Activated CD8-positive, alpha-beta memory T cell treated with anti-CD3 and anti-CD28 coated beads, Interleukin-2, amount 50 U/mL, for 4 hours (primary cell): ENCODE results near the gene DROSHA.
"Not testable (repeated sequence)": the region's sequence is repeated elsewhere in the genome, so short reads cannot be mapped to it uniquely, and the experiment has no call there.

Experiments
- DNase-seq: peaks from one replicate; pipeline ENCODE4 v3.0.0-alpha.2; 2020

DROSHA gene

DNA sequence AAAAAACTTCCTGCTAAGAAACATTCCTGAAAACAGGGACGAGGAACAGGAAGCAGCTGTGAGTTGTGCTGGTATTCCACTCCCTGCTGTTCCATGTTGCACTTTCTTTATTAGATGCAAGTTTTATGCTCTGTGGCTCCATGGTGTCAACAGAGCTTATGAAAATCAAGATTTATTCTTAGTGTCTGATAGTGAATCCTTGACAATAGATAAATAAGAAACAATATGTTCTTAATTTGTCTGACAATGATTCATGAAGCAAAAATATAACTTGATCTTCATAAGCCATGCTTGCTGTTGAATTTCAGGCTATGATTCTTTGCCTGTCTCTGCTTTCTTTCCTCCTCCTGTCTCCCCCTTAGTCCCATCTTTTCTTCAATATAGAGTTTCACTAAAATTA lies 119.6 kb downstream of the DROSHA start:
- no peak for DNase-seq

DNA sequence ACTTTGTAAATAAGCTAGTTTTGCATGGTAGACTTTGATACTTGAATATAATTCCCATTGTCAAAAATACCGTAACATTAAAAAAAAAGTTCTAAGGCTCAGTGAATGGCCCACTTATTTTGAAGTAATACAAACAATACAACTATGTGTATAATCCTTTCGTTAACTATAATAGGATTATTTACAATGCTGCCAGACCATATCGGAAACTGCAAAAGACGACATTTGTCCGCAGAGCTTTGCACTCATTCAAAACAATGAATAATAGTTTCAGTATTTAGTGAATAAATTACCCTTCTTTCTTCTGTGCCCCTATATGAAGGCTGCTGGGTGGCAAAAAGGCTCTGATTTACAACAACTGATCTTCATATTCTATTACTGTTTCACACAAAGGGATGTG lies 121.8 kb downstream of the DROSHA start:
- no peak for DNase-seq

DNA sequence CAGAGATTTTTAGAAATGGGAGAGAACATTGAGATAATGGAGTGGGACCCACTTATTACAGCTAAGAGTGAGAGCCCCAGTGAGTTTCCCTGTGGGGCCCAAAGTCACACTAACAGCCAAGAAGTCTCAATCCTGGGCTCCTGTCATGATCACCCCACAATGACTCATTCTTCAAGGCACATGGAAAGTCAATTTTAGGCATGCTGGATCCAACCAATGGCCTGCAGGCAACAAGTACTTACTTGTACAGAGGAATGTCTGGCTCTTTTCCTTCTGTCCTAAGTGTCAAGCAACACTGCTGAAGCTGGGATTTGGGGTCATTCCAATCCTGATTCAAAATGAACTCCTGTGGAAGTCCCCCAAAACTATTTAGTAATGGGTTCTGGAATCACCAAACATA lies 123.1 kb downstream of the DROSHA start:
- no peak for DNase-seq

DNA sequence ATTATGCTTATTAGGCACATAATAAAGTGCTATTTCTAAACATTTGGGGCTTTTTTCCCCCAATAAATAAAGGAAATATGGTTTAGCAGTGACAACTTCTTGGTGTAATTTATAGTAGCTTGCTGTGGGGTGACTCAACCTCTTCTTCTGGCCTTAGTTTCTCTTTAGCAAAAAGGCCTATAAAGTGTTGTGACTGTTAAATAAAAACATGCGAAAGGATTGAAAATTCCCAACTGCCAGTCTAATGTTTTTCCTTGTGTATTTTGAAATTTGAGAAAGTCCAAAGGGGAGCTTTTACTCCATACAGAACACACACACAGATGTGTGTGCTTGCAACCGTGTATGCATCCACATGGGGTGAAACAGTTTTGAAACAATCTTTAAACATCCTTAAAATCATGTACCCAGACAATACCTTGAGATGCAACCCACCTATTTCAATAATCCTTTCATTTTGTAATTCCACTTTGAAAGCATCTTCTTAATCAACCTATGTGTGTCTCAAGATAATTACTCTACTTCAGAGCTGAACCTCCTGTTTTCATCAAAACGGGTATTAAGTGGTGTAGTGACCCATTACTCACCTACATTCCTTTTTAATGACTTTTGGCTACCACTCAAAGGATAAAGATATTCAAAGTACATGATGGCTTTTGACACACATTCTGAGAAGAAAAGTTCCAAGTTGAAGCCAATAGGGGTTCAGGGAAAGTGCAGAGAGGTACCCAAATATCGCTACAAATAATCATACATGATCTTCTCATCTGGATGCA lies 123.8 kb downstream of the DROSHA start:
- no peak for DNase-seq

DNA sequence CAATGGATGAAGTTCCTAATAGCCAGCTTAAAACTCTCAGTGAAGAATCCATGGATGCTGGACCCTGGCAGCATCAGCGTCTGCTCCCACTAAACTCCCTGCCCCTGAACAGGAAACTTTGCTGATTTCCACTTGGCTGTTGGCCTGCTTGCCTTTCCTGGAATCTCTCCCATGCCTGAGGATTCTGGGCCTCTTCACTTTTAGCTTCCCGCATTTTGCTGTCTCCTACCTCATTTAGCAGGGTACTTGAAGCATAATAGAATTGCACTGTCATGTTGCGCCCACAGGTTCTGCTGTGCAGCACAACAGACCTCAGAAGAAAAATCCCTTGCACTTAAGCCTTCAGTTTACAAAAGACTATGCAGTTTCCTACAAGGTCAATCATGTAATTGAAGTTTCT lies 127.6 kb downstream of the DROSHA start:
- DNase-seq, result no peak

DNA sequence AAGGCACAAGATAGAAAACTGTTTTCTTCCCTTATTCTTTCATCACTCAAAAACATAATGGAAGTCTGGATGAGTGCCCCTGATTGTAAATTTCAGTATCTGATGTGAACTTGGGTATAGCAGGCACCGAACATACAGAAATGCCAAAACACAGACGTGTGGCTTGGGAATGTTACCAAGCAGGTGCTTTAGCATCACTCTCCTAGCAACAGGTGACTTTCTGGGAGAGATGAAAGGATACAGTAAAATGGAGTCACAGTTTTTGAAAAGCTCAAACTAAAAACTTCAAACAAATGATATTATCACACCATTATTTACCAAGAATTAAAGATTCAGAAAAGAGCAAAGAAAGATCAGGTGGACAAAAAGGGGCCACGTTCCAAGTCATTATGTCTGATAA lies 130.2 kb downstream of the DROSHA start:
- DNase-seq, result no peak

DNA sequence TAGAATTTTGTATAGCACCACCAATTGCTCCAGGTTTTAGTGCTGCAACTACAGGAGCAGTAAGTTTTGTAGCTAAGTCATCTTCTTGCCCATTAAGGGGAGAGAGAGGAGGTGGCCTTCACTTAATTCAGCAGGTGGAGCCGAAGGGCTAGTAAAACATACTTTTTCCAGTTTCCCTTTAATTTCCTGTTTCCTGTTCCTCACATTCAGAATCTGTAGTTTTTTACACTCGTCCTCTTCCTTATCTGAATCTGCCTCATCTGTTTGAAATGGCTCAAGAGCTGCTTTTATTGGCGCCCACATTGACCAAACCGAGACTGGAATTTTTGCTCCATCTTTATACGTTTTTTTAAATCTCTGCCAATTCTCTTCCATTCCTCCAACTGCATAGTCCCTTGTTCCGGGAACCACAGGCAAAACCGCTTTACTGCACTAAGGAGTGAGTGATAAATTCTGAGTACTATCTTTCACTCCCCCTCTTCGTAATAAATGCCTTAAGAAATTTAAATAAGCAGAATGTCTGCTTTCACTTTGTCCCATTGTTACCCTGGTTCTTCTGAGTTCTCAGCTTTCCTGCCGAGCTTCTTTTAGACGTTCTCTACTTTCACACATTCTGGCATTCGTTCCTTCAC lies 133.9 kb downstream of the DROSHA start:
- DNase-seq, result no peak

DNA sequence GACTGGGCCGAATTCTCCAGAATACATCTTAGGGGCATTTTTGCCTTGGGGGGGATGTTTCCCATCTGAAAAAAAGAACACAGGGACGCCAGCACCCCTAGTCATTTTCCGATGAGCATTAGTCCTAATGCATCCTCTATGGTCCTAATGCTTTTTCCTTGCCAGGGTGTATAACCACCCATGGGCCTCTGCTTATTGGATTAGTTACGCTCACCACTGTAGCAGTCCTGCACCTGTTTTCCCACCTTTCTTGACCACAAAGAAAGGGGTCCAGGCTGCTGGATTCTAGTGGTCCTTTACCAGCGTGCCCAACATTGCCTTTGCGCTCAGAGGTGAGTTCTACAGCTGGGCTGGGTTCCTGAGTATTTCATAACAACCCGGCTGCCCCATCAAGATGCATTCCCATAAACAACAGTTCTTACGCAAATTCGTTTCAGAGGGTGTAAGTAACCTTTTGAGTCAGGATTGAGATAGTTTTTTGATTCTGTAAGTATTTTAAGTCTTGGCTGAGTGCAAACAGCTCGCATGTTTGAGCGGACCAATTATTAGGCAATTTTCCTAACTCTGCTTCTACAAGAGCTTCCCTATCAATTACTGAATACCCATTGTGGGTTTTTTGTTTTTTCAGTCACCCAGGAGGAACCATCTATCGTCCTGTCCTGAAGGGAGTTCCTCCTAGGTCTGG lies 135.1 kb downstream of the DROSHA start:
- DNase-seq, result no peak

DNA sequence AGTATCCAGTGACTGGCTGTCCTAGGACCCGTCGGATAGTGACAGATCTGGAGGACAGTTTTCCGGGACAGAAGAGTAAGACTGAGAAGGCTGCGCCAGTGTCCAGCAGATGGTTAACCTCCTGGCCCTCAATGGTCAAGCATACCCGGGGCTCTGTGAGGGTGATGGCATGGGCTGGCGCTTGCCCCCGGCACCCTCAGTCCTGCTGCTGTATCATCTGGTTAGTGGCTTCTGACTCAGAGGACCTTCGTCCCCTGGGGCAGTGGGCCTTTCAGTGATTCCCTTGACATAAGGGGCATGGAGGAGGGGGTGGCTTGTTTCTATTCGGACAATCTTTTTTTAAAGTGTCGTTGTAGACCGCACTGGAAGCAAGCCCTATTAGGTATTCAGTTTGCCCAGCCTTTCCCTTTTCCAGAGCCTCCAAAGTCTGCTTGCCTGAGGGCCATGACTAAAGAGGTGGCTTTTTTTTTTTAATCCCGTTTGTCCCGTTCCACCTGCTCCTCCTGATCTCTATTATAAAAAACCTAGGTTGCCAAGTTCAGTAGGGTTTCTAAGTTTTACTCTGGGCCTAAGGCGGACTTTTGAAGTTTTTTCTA lies 136.3 kb downstream of the DROSHA start:
- not testable (repeated sequence) for DNase-seq

DNA sequence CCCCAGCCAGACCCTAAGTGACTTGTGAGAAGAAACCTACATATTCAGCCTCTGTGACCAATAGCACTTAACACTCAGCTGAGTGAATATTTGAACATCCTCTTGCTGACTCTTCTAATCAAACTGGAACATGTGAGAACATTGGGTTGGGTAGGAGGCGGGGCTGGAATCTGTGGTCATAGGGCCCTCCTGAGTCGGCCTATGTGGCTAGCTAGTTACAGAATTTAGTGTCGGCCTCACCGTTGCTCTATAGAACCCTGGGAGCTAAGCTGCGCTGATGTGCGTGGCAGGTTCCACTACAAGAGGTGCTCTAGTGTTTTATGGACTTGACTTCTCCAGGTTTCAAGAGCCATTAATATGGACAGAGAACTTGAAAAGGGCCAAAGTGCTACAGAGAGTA lies 138.8 kb downstream of the DROSHA start:
- DNase-seq, result no peak

DNA sequence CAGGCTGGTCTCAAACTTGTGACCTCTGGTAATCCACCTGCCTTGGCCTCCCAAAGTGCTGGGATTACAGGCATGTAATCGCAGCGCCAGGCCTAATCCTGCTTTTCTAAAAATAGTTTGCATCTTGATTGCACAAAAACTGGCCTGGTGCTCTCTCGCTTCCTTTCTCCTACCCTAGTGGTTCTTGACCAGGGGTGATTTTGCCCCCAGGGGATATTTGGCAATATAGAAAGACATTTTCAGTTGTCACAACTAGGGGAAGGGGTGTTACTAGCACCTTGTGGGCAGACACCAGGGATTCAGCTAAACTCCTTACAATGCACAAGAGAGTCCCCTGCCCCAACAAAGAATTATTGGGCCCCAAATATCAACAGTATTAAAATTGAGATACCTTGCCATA lies 139.8 kb downstream of the DROSHA start:
- DNase-seq, result no peak

DNA sequence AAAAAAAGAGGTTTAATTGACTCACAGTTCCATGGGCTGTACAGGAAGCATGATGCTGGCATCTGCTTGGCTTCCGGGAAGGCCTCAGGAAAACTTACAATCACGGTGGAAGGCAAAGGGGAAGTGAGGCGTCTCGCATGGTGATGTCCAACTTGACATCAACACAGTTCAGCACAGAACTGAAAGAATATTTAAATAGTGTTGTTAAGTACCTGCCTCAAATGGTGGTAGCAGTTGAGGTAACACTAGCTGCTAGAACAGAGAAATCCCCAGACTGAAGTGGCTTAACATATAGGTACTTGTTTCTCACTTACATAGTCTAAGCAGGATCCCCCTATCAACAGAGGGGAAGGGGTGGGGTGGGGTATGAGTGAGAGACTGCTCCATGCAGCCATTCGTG lies 141.6 kb downstream of the DROSHA start:
- DNase-seq, result no peak

DNA sequence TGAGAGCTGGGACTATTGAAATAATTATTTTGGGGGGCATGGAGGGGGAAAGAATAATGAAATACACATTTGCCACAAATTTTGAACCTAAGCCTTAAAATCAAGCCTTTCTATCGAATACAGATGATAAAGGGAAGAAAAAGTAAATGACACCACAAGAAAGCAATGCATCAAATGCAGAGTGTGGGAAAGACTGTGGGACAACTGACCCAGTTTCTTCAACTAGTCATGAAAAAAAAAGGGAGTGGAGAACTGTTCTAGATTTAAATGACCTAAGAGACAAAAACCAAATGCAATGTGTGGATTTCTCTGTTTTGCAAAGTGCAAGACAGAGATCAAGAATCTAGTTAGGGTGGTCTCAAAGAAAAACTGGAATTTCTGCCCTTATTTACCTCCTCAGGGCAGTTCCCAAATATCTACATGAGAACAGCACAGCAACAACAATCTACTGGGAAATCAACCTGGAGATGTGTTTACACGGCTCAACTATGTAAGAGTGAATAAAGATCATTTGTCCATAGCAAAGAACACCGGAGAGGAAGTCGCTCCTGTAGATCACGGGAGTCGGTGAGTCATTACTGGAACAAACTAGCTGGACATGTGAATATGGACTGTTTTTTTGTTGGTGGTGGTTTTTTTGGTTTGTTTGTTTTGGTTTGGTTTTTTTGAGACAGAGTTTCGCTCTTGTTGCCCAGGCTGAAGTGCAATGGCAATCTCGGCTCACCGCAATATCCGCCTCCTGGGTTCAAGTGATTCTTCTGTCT lies 145.9 kb downstream of the DROSHA start:
- no peak for DNase-seq

DNA sequence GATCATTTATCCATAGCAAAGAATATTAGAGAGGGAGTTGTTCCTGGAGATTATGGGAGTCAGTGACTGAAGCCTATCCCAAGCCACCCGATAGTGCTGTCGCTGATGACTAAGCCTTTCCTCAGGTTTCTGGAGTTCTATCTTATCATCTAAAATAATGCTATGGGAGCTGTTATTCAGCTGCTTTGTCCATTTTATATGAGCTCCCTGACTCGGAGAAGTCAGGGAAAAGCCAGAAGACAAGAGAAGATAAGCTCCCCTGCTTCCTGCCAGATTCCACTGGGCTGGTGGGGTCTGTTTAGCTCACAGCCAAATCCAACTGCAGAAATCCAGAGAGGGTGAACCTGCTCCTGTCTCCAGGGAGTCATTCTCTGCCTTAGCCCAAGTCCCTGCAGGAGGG lies 148.2 kb downstream of the DROSHA start:
- no peak for DNase-seq

DNA sequence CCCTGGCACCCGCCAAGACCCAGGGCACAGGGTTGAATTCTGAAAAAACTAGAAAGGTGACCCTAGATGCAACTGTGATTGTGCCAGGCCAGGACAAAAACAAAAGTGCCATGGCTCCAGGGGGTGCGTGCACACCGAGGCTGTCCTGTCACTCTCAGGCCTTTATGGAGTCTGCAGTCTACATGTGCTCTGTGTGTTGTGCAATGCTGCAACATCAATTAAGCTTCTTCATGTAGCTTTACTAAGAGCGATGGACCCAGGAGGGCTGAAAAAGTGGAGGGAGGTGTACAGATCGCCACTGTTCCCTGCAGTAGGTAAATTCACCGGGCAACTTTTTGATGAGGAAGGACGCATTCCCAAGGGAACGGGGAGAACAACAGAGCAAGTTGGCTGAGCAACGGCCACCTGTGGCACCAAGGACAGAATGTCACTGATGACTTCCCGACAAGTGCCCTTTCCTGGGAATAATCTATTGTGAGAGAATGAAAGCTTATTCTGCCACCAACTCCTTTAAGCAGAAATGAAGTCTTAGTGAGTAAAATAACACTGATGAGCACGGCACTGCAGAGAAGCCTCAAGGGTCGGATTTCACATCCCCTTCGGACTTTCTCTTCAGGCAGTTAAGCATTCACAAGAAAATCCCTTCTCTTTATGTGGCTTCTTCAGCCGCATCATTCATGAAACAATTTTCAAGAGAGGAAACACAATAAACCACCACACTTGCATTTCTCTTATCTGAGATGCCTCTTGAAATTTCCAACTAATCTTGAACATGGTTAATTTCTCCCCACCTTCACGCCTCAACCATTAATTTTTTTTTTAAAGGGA lies 149.6 kb downstream of the DROSHA start:
- no peak for DNase-seq

DNA sequence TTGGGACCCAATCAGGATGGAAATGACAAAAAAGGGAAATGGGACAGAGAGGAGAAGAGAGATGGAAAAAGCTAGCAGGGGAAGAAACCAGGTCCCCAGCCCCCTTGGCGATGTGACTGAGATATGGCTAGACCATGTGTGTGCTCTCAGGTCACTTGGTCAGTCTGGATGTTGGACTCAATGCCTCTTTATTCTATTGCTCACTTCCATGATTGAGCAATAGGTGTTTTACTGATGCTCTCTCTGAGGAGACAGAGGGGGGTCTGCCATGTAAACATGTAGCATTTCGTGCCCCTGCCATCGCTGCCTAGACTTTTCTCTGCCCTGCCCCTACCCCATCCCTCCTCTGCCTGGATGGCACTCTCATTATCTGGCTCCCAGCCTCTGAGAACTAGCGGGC lies 150.6 kb downstream of the DROSHA start:
- no peak for DNase-seq

DNA sequence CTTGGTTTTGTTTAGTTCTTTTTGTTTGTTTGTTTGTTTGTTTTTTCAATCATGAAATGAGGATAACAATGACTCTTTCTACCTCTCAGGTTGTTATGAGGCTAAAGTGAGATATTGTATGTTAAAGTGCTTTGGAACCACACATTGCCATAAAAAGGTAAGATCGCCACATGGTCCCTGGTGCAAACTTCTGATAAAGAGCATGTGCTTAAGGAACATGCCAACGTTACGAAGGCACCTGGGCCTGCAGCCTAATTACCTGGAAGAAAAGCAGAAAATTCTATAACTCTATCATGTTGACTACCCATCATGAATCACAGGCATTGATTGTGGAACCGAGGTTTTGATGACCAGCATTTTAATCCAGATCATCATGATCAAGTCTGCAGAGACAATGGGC lies 151.8 kb downstream of the DROSHA start:
- DNase-seq, result no peak

DNA sequence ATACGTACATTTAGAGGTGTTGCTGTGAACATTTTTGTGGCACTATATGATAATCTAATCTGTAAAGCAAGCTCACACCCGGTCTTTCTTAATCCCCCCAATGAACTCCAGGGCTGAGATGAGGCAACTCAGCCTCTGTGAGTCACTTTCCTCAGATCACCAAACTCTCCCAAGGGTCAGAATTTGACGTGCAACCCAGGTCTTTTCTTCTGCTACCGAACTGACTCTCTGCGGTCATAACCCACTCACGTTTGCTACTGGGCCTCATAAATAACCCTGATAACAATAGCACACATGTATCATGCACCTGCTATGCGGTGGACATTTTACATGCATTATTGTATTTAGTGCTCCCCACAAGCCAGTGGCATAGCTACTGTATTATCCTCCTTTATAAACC lies 153.1 kb downstream of the DROSHA start:
- DNase-seq, result no peak

DNA sequence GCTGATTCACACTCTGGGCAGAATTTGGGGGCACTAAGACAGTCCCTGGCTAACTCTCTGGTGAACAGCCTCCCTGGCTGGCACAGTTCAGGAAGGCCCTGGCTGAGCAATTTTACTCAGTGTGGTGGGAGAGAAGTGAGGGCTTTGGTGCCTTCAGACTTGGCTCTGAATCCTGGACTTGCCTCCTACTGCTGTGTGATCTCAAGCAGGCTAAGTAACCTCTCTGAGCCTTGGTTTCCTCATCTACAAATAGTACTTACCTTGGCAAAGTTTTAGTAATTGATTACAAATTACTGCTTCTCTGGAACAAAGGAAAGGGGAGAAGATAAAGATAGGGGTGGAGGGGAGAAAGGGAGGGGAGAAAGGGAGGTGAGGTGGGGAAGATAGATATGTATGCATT lies 153.8 kb downstream of the DROSHA start:
- no peak for DNase-seq

DNA sequence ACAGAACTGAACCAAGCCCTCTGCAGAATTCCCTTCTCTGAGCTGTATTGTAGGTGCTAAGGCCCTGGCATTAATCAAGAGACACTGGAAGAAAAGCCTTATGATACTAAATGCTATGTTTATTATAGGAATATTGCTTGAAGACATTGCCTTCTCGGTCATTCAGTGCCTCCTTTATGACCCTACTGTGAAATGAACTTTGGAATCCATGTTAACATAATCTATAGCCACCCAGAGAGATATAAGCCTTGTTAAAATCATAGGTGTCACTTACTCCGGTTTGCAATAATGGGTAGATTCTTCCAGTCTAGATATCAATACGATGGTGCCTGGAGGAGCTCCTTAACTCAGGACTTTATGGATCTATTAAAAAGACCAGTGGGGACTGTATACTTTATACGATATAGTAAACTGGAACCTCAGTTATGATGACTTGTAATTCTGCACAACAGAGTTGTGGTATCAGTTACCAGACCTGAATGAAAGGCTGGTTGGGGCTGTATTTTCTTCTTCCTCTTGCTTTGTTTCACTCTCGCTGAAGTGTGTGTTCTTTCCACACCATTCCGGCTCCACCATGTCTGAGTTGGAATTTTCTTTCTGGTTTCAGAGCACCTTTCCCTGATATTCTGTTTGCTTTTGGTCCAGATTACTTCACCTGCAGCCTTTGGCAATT lies 154.5 kb downstream of the DROSHA start:
- DNase-seq, result no peak

DNA sequence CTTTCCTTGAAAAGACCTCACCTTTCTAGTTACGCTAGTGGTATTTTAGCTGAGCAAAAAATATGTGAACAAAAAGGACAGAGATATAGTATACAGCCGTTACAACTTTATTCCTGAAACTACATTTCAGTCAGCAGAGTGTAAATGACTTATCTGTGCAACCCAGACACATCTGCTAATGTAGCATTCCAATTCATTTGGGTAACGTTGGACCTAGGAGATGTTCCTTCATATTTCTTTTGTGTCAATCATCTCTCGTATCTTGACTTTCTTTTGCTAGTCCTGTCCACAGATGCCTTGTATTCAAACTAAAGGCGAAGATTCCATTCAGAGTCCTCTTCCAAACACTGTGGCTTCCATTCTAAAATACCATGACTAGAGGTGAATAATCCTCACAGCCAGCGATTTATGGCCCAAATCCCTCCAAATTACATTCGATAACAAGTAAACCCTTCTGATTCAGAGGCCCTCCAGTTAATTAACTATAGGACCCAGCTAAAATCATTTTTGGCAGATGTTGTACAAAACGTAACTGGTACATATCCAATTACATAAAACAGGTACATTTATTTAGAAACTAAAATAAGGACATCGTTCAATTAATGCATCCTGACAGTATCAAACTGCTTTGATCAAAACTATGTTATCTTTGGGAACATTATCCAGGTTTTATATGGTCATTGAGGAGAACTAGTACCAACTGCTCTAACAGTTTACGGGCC lies 155.7 kb downstream of the DROSHA start:
- no peak for DNase-seq
